ENCODE data around the gene ENG. TPM values are rescaled to one million over a fixed set of nuclear protein-coding genes. Genes with fewer than 3 reads are reported as not detected.

The ENG gene
- total and polyA plus RNA-seq, 2 experiments from 2014 or later = 1.4 to 2.6 TPM

DNA sequence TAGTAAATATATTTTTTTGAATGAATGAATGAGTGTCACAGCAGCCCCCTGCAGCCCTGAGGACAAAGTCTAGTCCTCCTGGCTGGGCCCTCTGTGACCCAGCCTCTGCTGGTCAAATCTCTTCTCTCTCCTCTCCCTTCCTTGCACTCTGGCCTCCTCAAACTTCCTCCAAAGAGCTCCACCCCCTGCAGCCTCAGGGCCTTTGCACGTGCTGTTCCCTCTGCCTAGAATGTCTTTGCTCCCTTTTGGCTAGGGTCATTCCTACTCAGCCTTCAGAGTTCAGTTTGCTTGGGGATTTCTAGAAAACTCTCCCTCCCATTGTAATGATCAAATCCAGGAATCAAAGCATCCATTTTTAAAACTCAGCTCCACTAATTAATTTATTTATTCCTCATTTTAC lies 89.0 kb downstream of the ENG start:
- Histone ChIP-seq H3K4me1 (ENCODE audit: insufficient read depth) (peaks cover 24% of the 10 kb centered on the region), H3K27ac (ENCODE audit: low read depth) (no peak overlapping the region), H2AFZ (no peak overlapping the region), H3K9me2 (ENCODE audit: insufficient read depth) (no peaks in the 10 kb centered on the region), H3K36me3 (ENCODE audit: insufficient read depth) (no peaks in the 10 kb centered on the region), H4K20me1 (replicated peaks; ENCODE audit: insufficient read depth) (no peaks in the 10 kb centered on the region), H3F3A (replicated peaks; ENCODE audit: low read depth) (peaks cover 10% of the 10 kb centered on the region; the same call in 1 of the 2 replicates), H3K79me2 (replicated peaks; ENCODE audit: insufficient read depth) (no peaks in the 10 kb centered on the region), H3K4me2 (no peak overlapping the region), H3K27me3 (ENCODE audit: insufficient read depth) (no peaks in the 10 kb centered on the region), H3K4me3 (no peak overlapping the region)
- no peak for TF ChIP-seq JUNB (IDR thresholded peaks at IDR 0.05; ENCODE audit: unreplicated experiment)
- TF ChIP-seq CREB1 (CRISPR knock-in tag; IDR thresholded peaks at IDR 0.05; ENCODE audit: low read depth) = no peak
- no peak for TF ChIP-seq STAT1 (IDR thresholded peaks at IDR 0.05; ENCODE audit: unreplicated experiment)
- TF ChIP-seq ZNF462 (CRISPR knock-in tag; IDR thresholded peaks at IDR 0.05) = no peak
- TF ChIP-seq NANOG (IDR thresholded peaks at IDR 0.05; ENCODE audit: borderline replicate concordance) = no peak
- TF ChIP-seq ZNF114 (CRISPR knock-in tag; IDR thresholded peaks at IDR 0.05) = no peak
- TF ChIP-seq POLR2AphosphoS5 (IDR thresholded peaks at IDR 0.05; ENCODE audit: low read depth) = no peak
- TF ChIP-seq ETS1 (IDR thresholded peaks at IDR 0.05) = no peak
- TF ChIP-seq EZH2phosphoT487 (IDR thresholded peaks at IDR 0.05; ENCODE audit: unreplicated experiment) = no peak
- no peak for TF ChIP-seq ZNF331 (CRISPR knock-in tag; IDR thresholded peaks at IDR 0.05; ENCODE audit: low read depth)
- Mint-ChIP-seq H3K27ac (no peak overlapping the region), H3K27me3 (ENCODE audit: insufficient read depth, low read depth, poor library complexity) (peaks cover 23% of the 10 kb centered on the region), H3K4me3 (no peak overlapping the region; the same call in 2 of the 3 replicates), H3K36me3 (ENCODE audit: low read depth) (no peaks in the 10 kb centered on the region; the same call in 2 of the 3 replicates), H3K4me1 (peaks cover 51% of the 10 kb centered on the region), H3K9me3 (no peaks in the 10 kb centered on the region)
- no peak for ATAC-seq
- no peak for DNase-seq (ENCODE audit: low spot score)

Small RNAs within 50 kb of the gene (microRNA-seq; reads per million reads assigned to microRNA genes)
- gene MIR2861 = not detected
- not detected for gene MIR3960
- not detected for gene MIR4672

Small RNAs within 50 kb of the gene (small RNA-seq; reads per million reads assigned to genes)
- gene MIR4672 (ENCODE audit: low replicate concordance) (not detected), gene RF00019 (ENCODE audit: low replicate concordance) (not detected), gene RNA5SP296 (ENCODE audit: low replicate concordance) (not detected)

Other genes starting within 250 kb of the ENG start
- 48.6 and 76.4 TPM in 2 replicates for gene STXBP1, start 242.4 kb downstream of the ENG start, total RNA-seq (2014; rRNA removed; shearing (Covaris generic))
- 45.8 and 50.4 TPM in 2 replicates for gene STXBP1, start 242.4 kb downstream of the ENG start, polyA plus RNA-seq (2016; fragmentation: Nextera tagmentation; extraction: Ambion mirVana)
- gene CFAP157, start 147.7 kb downstream of the ENG start, total RNA-seq (2014; rRNA removed; shearing (Covaris generic)) = 0.17 TPM in 1 of 2 replicates, not detected in the other
- gene CFAP157, start 147.7 kb downstream of the ENG start, polyA plus RNA-seq (2016; fragmentation: Nextera tagmentation; extraction: Ambion mirVana) = 0.55 and 0.78 TPM in 2 replicates
- 9.5 and 15.1 TPM in 2 replicates for gene PTRH1, start 139.0 kb downstream of the ENG start, total RNA-seq (2014; rRNA removed; shearing (Covaris generic))
- gene PTRH1, start 139.0 kb downstream of the ENG start, polyA plus RNA-seq (2016; fragmentation: Nextera tagmentation; extraction: Ambion mirVana) = 18.6 and 18.9 TPM in 2 replicates
- gene TTC16, start 138.6 kb downstream of the ENG start, total RNA-seq (2014; rRNA removed; shearing (Covaris generic)) = not detected in 2 replicates
- not detected in 2 replicates for gene TTC16, start 138.6 kb downstream of the ENG start, polyA plus RNA-seq (2016; fragmentation: Nextera tagmentation; extraction: Ambion mirVana)
- 21.1 and 23.5 TPM in 2 replicates for gene TOR2A, start 119.4 kb downstream of the ENG start, total RNA-seq (2014; rRNA removed; shearing (Covaris generic))
- 14.4 TPM in 2 replicates for gene TOR2A, start 119.4 kb downstream of the ENG start, polyA plus RNA-seq (2016; fragmentation: Nextera tagmentation; extraction: Ambion mirVana)
- gene SH2D3C, start 76.0 kb downstream of the ENG start, total RNA-seq (2014; rRNA removed; shearing (Covaris generic)) = 4.5 and 7.3 TPM in 2 replicates
- 4.2 and 4.4 TPM in 2 replicates for gene SH2D3C, start 76.0 kb downstream of the ENG start, polyA plus RNA-seq (2016; fragmentation: Nextera tagmentation; extraction: Ambion mirVana)
- 63.9 and 84.3 TPM in 2 replicates for gene CDK9, start 68.6 kb downstream of the ENG start, total RNA-seq (2014; rRNA removed; shearing (Covaris generic))
- gene CDK9, start 68.6 kb downstream of the ENG start, polyA plus RNA-seq (2016; fragmentation: Nextera tagmentation; extraction: Ambion mirVana) = 49.7 and 58.5 TPM in 2 replicates
- 87.2 and 92.4 TPM in 2 replicates for gene FPGS, start 51.8 kb downstream of the ENG start, total RNA-seq (2014; rRNA removed; shearing (Covaris generic))
- gene FPGS, start 51.8 kb downstream of the ENG start, polyA plus RNA-seq (2016; fragmentation: Nextera tagmentation; extraction: Ambion mirVana) = 40.7 and 43.5 TPM in 2 replicates
- 6.7 and 16.2 TPM in 2 replicates for gene AK1, start 23.0 kb upstream of the ENG start, total RNA-seq (2014; rRNA removed; shearing (Covaris generic))
- 35.5 and 36.3 TPM in 2 replicates for gene AK1, start 23.0 kb upstream of the ENG start, polyA plus RNA-seq (2016; fragmentation: Nextera tagmentation; extraction: Ambion mirVana)
- 39.2 and 46.3 TPM in 2 replicates for gene ST6GALNAC6, start 44.9 kb upstream of the ENG start, total RNA-seq (2014; rRNA removed; shearing (Covaris generic))
- gene ST6GALNAC6, start 44.9 kb upstream of the ENG start, polyA plus RNA-seq (2016; fragmentation: Nextera tagmentation; extraction: Ambion mirVana) = 20.7 and 21.5 TPM in 2 replicates
- gene ST6GALNAC4, start 62.4 kb upstream of the ENG start, total RNA-seq (2014; rRNA removed; shearing (Covaris generic)) = 35.3 and 39.1 TPM in 2 replicates
- 7.9 and 8.1 TPM in 2 replicates for gene ST6GALNAC4, start 62.4 kb upstream of the ENG start, polyA plus RNA-seq (2016; fragmentation: Nextera tagmentation; extraction: Ambion mirVana)
- 7.5 and 13.4 TPM in 2 replicates for gene PIP5KL1, start 76.1 kb upstream of the ENG start, total RNA-seq (2014; rRNA removed; shearing (Covaris generic))
- gene PIP5KL1, start 76.1 kb upstream of the ENG start, polyA plus RNA-seq (2016; fragmentation: Nextera tagmentation; extraction: Ambion mirVana) = 19.5 and 25.1 TPM in 2 replicates
- 29.0 and 36.6 TPM in 2 replicates for gene DPM2, start 83.2 kb upstream of the ENG start, total RNA-seq (2014; rRNA removed; shearing (Covaris generic))
- gene DPM2, start 83.2 kb upstream of the ENG start, polyA plus RNA-seq (2016; fragmentation: Nextera tagmentation; extraction: Ambion mirVana) = 92.2 and 92.4 TPM in 2 replicates
- gene EEIG1, start 126.3 kb upstream of the ENG start, total RNA-seq (2014; rRNA removed; shearing (Covaris generic)) = 21.5 and 22.4 TPM in 2 replicates
- gene EEIG1, start 126.3 kb upstream of the ENG start, polyA plus RNA-seq (2016; fragmentation: Nextera tagmentation; extraction: Ambion mirVana) = 11.2 and 11.5 TPM in 2 replicates
- gene NAIF1, start 212.7 kb upstream of the ENG start, total RNA-seq (2014; rRNA removed; shearing (Covaris generic)) = 5.5 and 6.7 TPM in 2 replicates
- gene NAIF1, start 212.7 kb upstream of the ENG start, polyA plus RNA-seq (2016; fragmentation: Nextera tagmentation; extraction: Ambion mirVana) = 4.0 and 4.9 TPM in 2 replicates
- 21.2 and 27.0 TPM in 2 replicates for gene SLC25A25, start 213.6 kb upstream of the ENG start, total RNA-seq (2014; rRNA removed; shearing (Covaris generic))
- gene SLC25A25, start 213.6 kb upstream of the ENG start, polyA plus RNA-seq (2016; fragmentation: Nextera tagmentation; extraction: Ambion mirVana) = 6.1 and 7.1 TPM in 2 replicates

All from GM23338 (cell line).